K562 (cell line): Measurements from ENCODE around the gene COL25A1. TPM values are rescaled to one million over a fixed set of nuclear protein-coding genes. Genes with fewer than 3 reads are reported as not detected.

Experiments used
- ATAC-seq: fragments of 200-7000 bp; cut with Tn5 transposase; 3 replicates; pipeline ENCODE4 v1.9.1; 2020; ENCODE audit warnings: moderate library complexity
- BruUV-seq: library from RNA; stranded (reverse); fragments of 400-500 nt; replicated peaks from 2 replicates; lab custom pipeline; 2021; lab: Mats Ljungman, UMichigan
- CTCF ChIA-PET: fragments of 300-600 bp; formaldehyde crosslinking; extraction: SDS; loops from one replicate; lab custom pipeline; 2021; ENCODE audit warnings: low intra/inter-chr PET ratio; lab: Yijun Ruan, JAX
- POLR2A ChIA-PET: fragments of 300-600, 350-650 bp; sonication (Branson Sonifier 250); formaldehyde crosslinking; extraction: SDS; loops from one replicate; lab custom pipeline; 2021; ENCODE audit warnings: antibody characterized with exemption, inconsistent platforms; lab: Yijun Ruan, JAX
- DNase-seq, 4 experiments: peaks; one replicate each; pipeline versions ENCODE4 v3.0.0 to v3.0.0-alpha.2; 2011 to 2018; ENCODE audit warnings: low spot score in 3 of 4, mixed read lengths in 3 of 4; ENCODE audit errors: extremely low read depth in 1 of 4
- FAIRE-seq: peaks from 2 replicates; lab custom pipeline; 2011; peaks lifted over from hg19 to GRCh38; lab: Jason Lieb, UNC
- H2AFZ ChIP-seq: 2 replicates; pipeline ENCODE4 v1.6.0; 2011; ENCODE audit warnings: low read depth, low read length, control low read depth, inconsistent platforms
- H3K27ac ChIP-seq: fragments of 200-600 bp; 3 replicates; pipeline ENCODE4 v1.8.0; 2011; ENCODE audit warnings: low read depth, mild to moderate bottlenecking, control low read depth, inconsistent platforms, low read length, moderate library complexity, mixed read lengths; ENCODE audit errors: extremely low read depth
- H3K27me3 ChIP-seq, 2 experiments: fragments of 300-600 bp in 1 of 2; 2 replicates in 1 of 2; 3 replicates in 1 of 2; pipeline versions ENCODE4 v1.6.0 to v1.8.0; 2011; ENCODE audit warnings: inconsistent platforms in 2 of 2, low read length in 2 of 2, mild to moderate bottlenecking in 1 of 2, mixed read lengths in 1 of 2, moderate library complexity in 1 of 2; ENCODE audit not compliant: control insufficient read depth in 2 of 2, insufficient read depth in 2 of 2
- H3K36me3 ChIP-seq: fragments of 300-600 bp; 3 replicates; pipeline ENCODE4 v1.8.0; 2011; ENCODE audit warnings: mild to moderate bottlenecking, low read length, inconsistent platforms; ENCODE audit not compliant: control insufficient read depth, insufficient read depth
- H3K4me1 ChIP-seq, 2 experiments: fragments of 200-600 bp in 1 of 2; replicated peaks in 1 of 2; 2 replicates in 1 of 2; 3 replicates in 1 of 2; pipeline versions ENCODE4 v1.5.1 to v1.8.0; 2011; ENCODE audit warnings: inconsistent platforms in 2 of 2, low read length in 2 of 2, mild to moderate bottlenecking in 1 of 2, mixed read lengths in 1 of 2, moderate library complexity in 1 of 2; ENCODE audit not compliant: control insufficient read depth in 2 of 2, insufficient read depth in 2 of 2
- H3K4me2 ChIP-seq: 2 replicates; pipeline ENCODE4 v1.6.1; 2011; ENCODE audit warnings: low read length, control low read depth, inconsistent platforms, mixed read lengths; ENCODE audit not compliant: insufficient read depth
- H3K4me3 ChIP-seq: fragments of 200-600 bp; sonication (generic), shearing (Covaris generic); 2 replicates; pipeline ENCODE4 v1.5.1; 2016; ENCODE audit warnings: control low read depth, inconsistent platforms
- H3K79me2 ChIP-seq: fragments of 200-600 bp; 3 replicates; pipeline ENCODE4 v1.8.0; 2011; ENCODE audit warnings: low read length, inconsistent platforms; ENCODE audit not compliant: control insufficient read depth, insufficient read depth
- H3K9ac ChIP-seq, 2 experiments: 2 replicates each; pipeline versions ENCODE4 v1.6.0 to v1.6.1; 2011; ENCODE audit warnings: low read depth in 2 of 2, low read length in 2 of 2, control low read depth in 1 of 2, inconsistent platforms in 1 of 2, mild to moderate bottlenecking in 1 of 2, mixed read lengths in 1 of 2; ENCODE audit not compliant: insufficient read depth in 1 of 2
- H3K9me1 ChIP-seq: one replicate; pipeline ENCODE4 v1.6.0; 2011; ENCODE audit warnings: inconsistent platforms, mild to moderate bottlenecking, low read length, moderate library complexity; ENCODE audit not compliant: control insufficient read depth, insufficient read depth
- H3K9me3 ChIP-seq: replicated peaks from 2 replicates; pipeline ENCODE4 v1.5.1; 2011; ENCODE audit warnings: low read depth, low read length, inconsistent platforms; ENCODE audit not compliant: control insufficient read depth, insufficient read depth
- H4K20me1 ChIP-seq: replicated peaks from 2 replicates; pipeline ENCODE4 v1.6.1; 2011; ENCODE audit warnings: low read length, inconsistent platforms, mixed read lengths; ENCODE audit not compliant: control insufficient read depth, insufficient read depth
- HDAC8 ChIP-seq: fragments of 450-650 bp; IDR thresholded peaks from 2 replicates; pipeline ENCODE4 v1.6.1; 2016; ENCODE audit warnings: mild to moderate bottlenecking, missing genetic modification characterization, moderate library complexity, missing compliant biosample characterization
- POLR3G ChIP-seq: IDR thresholded peaks from 2 replicates; pipeline ENCODE4 v1.6.1; 2011; ENCODE audit not compliant: insufficient read length, insufficient replicate concordance; ENCODE audit errors: extremely low read depth
- YBX1 ChIP-seq: fragments of 450-650 bp; IDR thresholded peaks from 2 replicates; pipeline ENCODE4 v1.7.1; 2016; ENCODE audit warnings: mild to moderate bottlenecking
- ZNF785 ChIP-seq: fragments of 250-450 bp; sonication (Bioruptor Pico); IDR thresholded peaks from 2 replicates; pipeline ENCODE4 v1.4.0; 2020; ENCODE audit warnings: mild to moderate bottlenecking
- WGBS: fragments of 100-300 bp; shearing (Covaris generic); methylation state at CpG from one replicate; pipeline ENCODE4 v1.1.6; 2016; ENCODE audit warnings: low coverage, mixed read lengths; ENCODE audit not compliant: insufficient coverage; ENCODE audit errors: missing lambda C conversion rate; 5-methylcytosine and 5-hydroxymethylcytosine counted together
- in situ Hi-C: fragments of 300-500 bp; cut with MboI; formaldehyde crosslinking; loops from 4 replicates; pipeline ENCODE4 v1.15.0; 2018; ENCODE audit warnings: inconsistent platforms, mixed read lengths
- intact Hi-C: fragments of 100-400 bp; cut with micrococcal nuclease; formaldehyde crosslinking; loops from 2 replicates; pipeline ENCODE4 v1.14.2; 2022
- polyA plus RNA-seq, 8 experiments: library from polyadenylated mRNA; depleted of rRNA in 4 of 8; stranded (reverse) in 5 of 8; unstranded in 3 of 8; fragments of >200 nt; fragmentation: Nextera tagmentation in 2 of 8; fragmentation: Illumina TruSeq in 1 of 8; extraction: Ambion mirVana in 2 of 8; extraction: Trizol in 1 of 8; gene quantifications; 2 replicates each; pipeline versions ENCODE4 v1.2.1 to v1.2.3, GENCODE V29; 2011 to 2014; ENCODE audit warnings: inconsistent platforms in 1 of 8, missing spikeins in 1 of 8
- total RNA-seq, 7 experiments: library from RNA; depleted of rRNA in 6 of 7; stranded (reverse); fragments of >200 nt in 6 of 7; fragmentation: Illumina TruSeq in 2 of 7; extraction: Trizol in 2 of 7; gene quantifications; 2 replicates each; pipeline versions ENCODE4 v1.2.1 to v1.2.3, GENCODE V29; 2011 to 2021; ENCODE audit warnings: low replicate concordance in 1 of 7
- TF ChIP-seq, protein P1 (sequence below): fragments of 250-450 bp; sonication (Bioruptor Pico); IDR thresholded peaks from 2 replicates; pipeline ENCODE4 v1.4.0; 2020; ENCODE audit warnings: mild to moderate bottlenecking
- TF ChIP-seq, protein P2 (sequence below): fragments of 450-650 bp; IDR thresholded peaks from 2 replicates; pipeline ENCODE4 v1.6.1; 2016; ENCODE audit warnings: low read depth
- TF ChIP-seq, protein P3 (sequence below): sonication (generic); formaldehyde crosslinking; IDR thresholded peaks from 2 replicates; pipeline ENCODE4 v1.8.0; 2022; ENCODE audit warnings: mild to moderate bottlenecking, missing genetic modification reagents

The COL25A1 gene
- total and polyA plus RNA-seq, 9 of the 15 experiments (the other 6 are each of a cell fraction or from before 2014, with no cell fraction given): 0.03 to 0.62 (median 0.27) TPM

- Histone ChIP-seq H3K4me2 (no peak overlapping the region), H4K20me1 (no peaks in the 10 kb centered on the region), H3K9ac (no peak overlapping the region), H3K4me3 (no peak overlapping the region), H3K9me3 (no peaks in the 10 kb centered on the region), H3K79me2 (no peaks in the 10 kb centered on the region), H2AFZ (no peak overlapping the region), H3K36me3 (no peaks in the 10 kb centered on the region), H3K27ac (no peak overlapping the region), H3K4me1 (no peaks in the 10 kb centered on the region; a peak in 1 of 5 replicates), H3K27me3 (no peaks in the 10 kb centered on the region), H3K9me1 (no peaks in the 10 kb centered on the region)
- WGBS: 9% methylated on average over 3 of the region's 3 CpGs
- ChIA-PET CTCF (no interaction called here), POLR2A (no interaction called here)
- DNase-seq: no peak
- no TSS peak for BruUV-seq
- in situ Hi-C loops: loop anchor here (5.0 to 25.0 kb wide), 2 partner anchors 473 to 563 kb away; partner anchors contain the start of gene COL25A1
- no peak for ATAC-seq
- no peak for FAIRE-seq
- intact Hi-C loops: loop anchor here (10.0 kb wide), 2 partner anchors 185 to 295 kb away; no protein-coding TSS in a partner anchor
- no peak for TF ChIP-seq YBX1
- TF ChIP-seq POLR3G: no peak
- TF ChIP-seq, protein P1, sequence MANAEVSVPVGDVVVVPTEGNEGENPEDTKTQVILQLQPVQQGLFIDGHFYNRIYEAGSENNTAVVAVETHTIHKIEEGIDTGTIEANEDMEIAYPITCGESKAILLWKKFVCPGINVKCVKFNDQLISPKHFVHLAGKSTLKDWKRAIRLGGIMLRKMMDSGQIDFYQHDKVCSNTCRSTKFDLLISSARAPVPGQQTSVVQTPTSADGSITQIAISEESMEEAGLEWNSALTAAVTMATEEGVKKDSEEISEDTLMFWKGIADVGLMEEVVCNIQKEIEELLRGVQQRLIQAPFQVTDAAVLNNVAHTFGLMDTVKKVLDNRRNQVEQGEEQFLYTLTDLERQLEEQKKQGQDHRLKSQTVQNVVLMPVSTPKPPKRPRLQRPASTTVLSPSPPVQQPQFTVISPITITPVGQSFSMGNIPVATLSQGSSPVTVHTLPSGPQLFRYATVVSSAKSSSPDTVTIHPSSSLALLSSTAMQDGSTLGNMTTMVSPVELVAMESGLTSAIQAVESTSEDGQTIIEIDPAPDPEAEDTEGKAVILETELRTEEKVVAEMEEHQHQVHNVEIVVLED: no peak
- no peak for TF ChIP-seq ZNF785
- TF ChIP-seq, protein P2, sequence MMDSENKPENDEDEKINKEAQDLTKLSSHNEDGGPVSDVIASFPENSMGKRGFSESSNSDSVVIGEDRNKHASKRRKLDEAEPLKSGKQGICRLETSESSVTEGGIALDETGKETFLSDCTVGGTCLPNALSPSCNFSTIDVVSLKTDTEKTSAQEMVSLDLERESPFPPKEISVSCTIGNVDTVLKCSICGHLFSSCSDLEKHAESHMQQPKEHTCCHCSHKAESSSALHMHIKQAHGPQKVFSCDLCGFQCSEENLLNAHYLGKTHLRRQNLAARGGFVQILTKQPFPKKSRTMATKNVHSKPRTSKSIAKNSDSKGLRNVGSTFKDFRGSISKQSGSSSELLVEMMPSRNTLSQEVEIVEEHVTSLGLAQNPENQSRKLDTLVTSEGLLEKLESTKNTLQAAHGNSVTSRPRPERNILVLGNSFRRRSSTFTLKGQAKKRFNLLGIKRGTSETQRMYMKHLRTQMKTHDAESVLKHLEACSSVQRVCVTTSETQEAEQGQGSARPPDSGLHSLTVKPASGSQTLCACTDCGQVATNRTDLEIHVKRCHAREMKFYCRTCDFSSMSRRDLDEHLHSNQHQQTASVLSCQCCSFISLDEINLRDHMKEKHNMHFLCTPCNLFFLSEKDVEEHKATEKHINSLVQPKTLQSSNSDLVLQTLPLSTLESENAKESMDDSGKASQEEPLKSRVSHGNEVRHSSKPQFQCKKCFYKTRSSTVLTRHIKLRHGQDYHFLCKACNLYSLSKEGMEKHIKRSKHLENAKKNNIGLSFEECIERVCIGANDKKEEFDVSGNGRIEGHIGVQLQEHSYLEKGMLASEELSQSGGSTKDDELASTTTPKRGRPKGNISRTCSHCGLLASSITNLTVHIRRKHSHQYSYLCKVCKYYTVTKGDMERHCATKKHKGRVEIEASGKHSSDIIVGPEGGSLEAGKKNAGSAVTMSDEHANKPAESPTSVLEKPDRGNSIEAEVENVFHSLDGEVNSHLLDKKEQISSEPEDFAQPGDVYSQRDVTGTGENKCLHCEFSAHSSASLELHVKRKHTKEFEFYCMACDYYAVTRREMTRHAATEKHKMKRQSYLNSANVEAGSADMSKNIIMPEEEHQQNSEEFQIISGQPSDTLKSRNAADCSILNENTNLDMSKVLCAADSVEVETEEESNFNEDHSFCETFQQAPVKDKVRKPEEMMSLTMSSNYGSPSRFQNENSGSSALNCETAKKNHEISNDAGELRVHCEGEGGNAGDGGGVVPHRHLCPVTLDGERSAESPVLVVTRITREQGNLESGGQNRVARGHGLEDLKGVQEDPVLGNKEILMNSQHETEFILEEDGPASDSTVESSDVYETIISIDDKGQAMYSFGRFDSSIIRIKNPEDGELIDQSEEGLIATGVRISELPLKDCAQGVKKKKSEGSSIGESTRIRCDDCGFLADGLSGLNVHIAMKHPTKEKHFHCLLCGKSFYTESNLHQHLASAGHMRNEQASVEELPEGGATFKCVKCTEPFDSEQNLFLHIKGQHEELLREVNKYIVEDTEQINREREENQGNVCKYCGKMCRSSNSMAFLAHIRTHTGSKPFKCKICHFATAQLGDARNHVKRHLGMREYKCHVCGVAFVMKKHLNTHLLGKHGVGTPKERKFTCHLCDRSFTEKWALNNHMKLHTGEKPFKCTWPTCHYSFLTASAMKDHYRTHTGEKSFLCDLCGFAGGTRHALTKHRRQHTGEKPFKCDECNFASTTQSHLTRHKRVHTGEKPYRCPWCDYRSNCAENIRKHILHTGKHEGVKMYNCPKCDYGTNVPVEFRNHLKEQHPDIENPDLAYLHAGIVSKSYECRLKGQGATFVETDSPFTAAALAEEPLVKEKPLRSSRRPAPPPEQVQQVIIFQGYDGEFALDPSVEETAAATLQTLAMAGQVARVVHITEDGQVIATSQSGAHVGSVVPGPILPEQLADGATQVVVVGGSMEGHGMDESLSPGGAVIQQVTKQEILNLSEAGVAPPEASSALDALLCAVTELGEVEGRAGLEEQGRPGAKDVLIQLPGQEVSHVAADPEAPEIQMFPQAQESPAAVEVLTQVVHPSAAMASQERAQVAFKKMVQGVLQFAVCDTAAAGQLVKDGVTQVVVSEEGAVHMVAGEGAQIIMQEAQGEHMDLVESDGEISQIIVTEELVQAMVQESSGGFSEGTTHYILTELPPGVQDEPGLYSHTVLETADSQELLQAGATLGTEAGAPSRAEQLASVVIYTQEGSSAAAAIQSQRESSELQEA: no peak
- TF ChIP-seq, protein P3, sequence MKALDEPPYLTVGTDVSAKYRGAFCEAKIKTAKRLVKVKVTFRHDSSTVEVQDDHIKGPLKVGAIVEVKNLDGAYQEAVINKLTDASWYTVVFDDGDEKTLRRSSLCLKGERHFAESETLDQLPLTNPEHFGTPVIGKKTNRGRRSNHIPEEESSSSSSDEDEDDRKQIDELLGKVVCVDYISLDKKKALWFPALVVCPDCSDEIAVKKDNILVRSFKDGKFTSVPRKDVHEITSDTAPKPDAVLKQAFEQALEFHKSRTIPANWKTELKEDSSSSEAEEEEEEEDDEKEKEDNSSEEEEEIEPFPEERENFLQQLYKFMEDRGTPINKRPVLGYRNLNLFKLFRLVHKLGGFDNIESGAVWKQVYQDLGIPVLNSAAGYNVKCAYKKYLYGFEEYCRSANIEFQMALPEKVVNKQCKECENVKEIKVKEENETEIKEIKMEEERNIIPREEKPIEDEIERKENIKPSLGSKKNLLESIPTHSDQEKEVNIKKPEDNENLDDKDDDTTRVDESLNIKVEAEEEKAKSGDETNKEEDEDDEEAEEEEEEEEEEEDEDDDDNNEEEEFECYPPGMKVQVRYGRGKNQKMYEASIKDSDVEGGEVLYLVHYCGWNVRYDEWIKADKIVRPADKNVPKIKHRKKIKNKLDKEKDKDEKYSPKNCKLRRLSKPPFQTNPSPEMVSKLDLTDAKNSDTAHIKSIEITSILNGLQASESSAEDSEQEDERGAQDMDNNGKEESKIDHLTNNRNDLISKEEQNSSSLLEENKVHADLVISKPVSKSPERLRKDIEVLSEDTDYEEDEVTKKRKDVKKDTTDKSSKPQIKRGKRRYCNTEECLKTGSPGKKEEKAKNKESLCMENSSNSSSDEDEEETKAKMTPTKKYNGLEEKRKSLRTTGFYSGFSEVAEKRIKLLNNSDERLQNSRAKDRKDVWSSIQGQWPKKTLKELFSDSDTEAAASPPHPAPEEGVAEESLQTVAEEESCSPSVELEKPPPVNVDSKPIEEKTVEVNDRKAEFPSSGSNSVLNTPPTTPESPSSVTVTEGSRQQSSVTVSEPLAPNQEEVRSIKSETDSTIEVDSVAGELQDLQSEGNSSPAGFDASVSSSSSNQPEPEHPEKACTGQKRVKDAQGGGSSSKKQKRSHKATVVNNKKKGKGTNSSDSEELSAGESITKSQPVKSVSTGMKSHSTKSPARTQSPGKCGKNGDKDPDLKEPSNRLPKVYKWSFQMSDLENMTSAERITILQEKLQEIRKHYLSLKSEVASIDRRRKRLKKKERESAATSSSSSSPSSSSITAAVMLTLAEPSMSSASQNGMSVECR (CRISPR knock-in tag): no peak
- TF ChIP-seq HDAC8 (tag): no peak
These were observed 463.1 kb downstream of the COL25A1 start for GRCh38 chr4:108839333-108839732.
